HepG2 (cell line): ENCODE measurements around the gene FXYD6. TPM values are rescaled to one million over a fixed set of nuclear protein-coding genes. Genes with fewer than 3 reads are reported as not detected.

Source experiments
- CBX1 ChIP-seq: IDR thresholded peaks from one replicate; pipeline ENCODE4 v1.6.1; 2016; ENCODE audit warnings: antibody characterized with exemption, low read depth
- CREM ChIP-seq, 2 experiments: sonication (generic) in 1 of 2; formaldehyde crosslinking in 1 of 2; IDR thresholded peaks; 2 replicates each; pipeline versions ENCODE4 v1.4.0 to v1.6.1; 2016 to 2020; ENCODE audit warnings: antibody characterized with exemption in 1 of 2, mild to moderate bottlenecking in 1 of 2, missing genetic modification reagents in 1 of 2
- GABPB1 ChIP-seq: IDR thresholded peaks from 2 replicates; pipeline ENCODE4 v1.6.1; 2016; ENCODE audit warnings: mild to moderate bottlenecking, missing genetic modification reagents, moderate library complexity, missing compliant biosample characterization
- IRX3 ChIP-seq: sonication (generic); formaldehyde crosslinking; IDR thresholded peaks from 2 replicates; pipeline ENCODE4 v1.8.1; 2023; ENCODE audit warnings: mild to moderate bottlenecking, low read depth, missing genetic modification reagents, borderline replicate concordance
- KDM3A ChIP-seq: IDR thresholded peaks from 2 replicates; pipeline ENCODE4 v1.6.1; 2018; ENCODE audit warnings: low read depth, missing compliant biosample characterization
- MXI1 ChIP-seq: IDR thresholded peaks from 3 replicates; pipeline ENCODE4 v1.6.1; 2012; ENCODE audit warnings: low read depth, low read length, inconsistent platforms, borderline replicate concordance
- NR2F6 ChIP-seq, 2 experiments: IDR thresholded peaks; 2 replicates each; pipeline ENCODE4 v1.6.1; 2016; ENCODE audit warnings: antibody characterized with exemption in 1 of 2, mild to moderate bottlenecking in 1 of 2
- RARG ChIP-seq: sonication (generic); formaldehyde crosslinking; IDR thresholded peaks from 2 replicates; pipeline ENCODE4 v1.4.0; 2020; ENCODE audit warnings: low read depth, mild to moderate bottlenecking, missing genetic modification reagents
- SOX13 ChIP-seq, 3 experiments: fragments of 450-650 bp in 1 of 3; sonication (generic) in 1 of 3; formaldehyde crosslinking in 1 of 3; IDR thresholded peaks in 2 of 3; conservative IDR thresholded peaks in 1 of 3; 2 replicates each; pipeline versions ENCODE4 v1.5.0 to v1.6.1; 2016 to 2020; ENCODE audit warnings: antibody characterized with exemption in 1 of 3, mild to moderate bottlenecking in 1 of 3, missing compliant biosample characterization in 1 of 3, missing genetic modification reagents in 1 of 3, moderate library complexity in 1 of 3
- SP140L ChIP-seq: sonication (generic); formaldehyde crosslinking; IDR thresholded peaks from 2 replicates; pipeline ENCODE4 v1.4.0; 2020; ENCODE audit warnings: missing genetic modification reagents, borderline replicate concordance
- STAG1 ChIP-seq: sonication (generic); formaldehyde crosslinking; IDR thresholded peaks from 2 replicates; pipeline ENCODE4 v1.4.0; 2020; ENCODE audit warnings: missing genetic modification reagents
- ZNF3 ChIP-seq: IDR thresholded peaks from 2 replicates; pipeline ENCODE4 v1.7.0; 2017; ENCODE audit warnings: inconsistent platforms
- ZNF563 ChIP-seq: sonication (generic); formaldehyde crosslinking; IDR thresholded peaks from 2 replicates; pipeline ENCODE4 v1.8.0; 2022; ENCODE audit warnings: mild to moderate bottlenecking, moderate library complexity, missing genetic modification reagents
- polyA plus RNA-seq, 8 experiments: library from polyadenylated mRNA; depleted of rRNA in 3 of 8; stranded (reverse) in 7 of 8; unstranded in 1 of 8; fragments of >200 nt; fragmentation: Illumina TruSeq in 4 of 8; extraction: Trizol in 4 of 8; gene quantifications; 2 replicates each; pipeline versions ENCODE4 v1.2.1 to v1.2.3, GENCODE V29; 2011 to 2016; ENCODE audit warnings: low read depth in 4 of 8, missing spikeins in 1 of 8, mixed read lengths in 1 of 8; ENCODE audit not compliant: insufficient read depth in 1 of 8
- total RNA-seq, 5 experiments: library from RNA; depleted of rRNA; stranded (reverse); fragments of >200 nt; fragmentation: Illumina TruSeq; extraction: Trizol; gene quantifications; 2 replicates each; pipeline ENCODE4 v1.2.3, GENCODE V29; 2016; ENCODE audit warnings: low read depth in 1 of 5
- TF ChIP-seq, protein P1 (sequence below): sonication (generic); formaldehyde crosslinking; conservative IDR thresholded peaks from 2 replicates; pipeline ENCODE4 v1.8.1; 2023; ENCODE audit warnings: missing genetic modification reagents
- TF ChIP-seq, protein P2 (sequence below): sonication (generic); formaldehyde crosslinking; IDR thresholded peaks from 2 replicates; pipeline ENCODE4 v1.4.0; 2020; ENCODE audit warnings: missing genetic modification reagents, borderline replicate concordance
- TF ChIP-seq, protein P3 (sequence below): sonication (generic); formaldehyde crosslinking; IDR thresholded peaks from 2 replicates; pipeline ENCODE4 v1.5.0; 2020; ENCODE audit warnings: mild to moderate bottlenecking, missing genetic modification reagents, borderline replicate concordance
- TF ChIP-seq, protein P4 (sequence below): sonication (generic); formaldehyde crosslinking; IDR thresholded peaks from 2 replicates; pipeline ENCODE4 v1.5.1; 2020; ENCODE audit warnings: mild to moderate bottlenecking, moderate library complexity, missing genetic modification reagents

FXYD6 gene
- total and polyA plus RNA-seq, 2 of the 13 experiments (the other 11 are each of a cell fraction or from before 2014, with no cell fraction given) = not detected

DNA sequence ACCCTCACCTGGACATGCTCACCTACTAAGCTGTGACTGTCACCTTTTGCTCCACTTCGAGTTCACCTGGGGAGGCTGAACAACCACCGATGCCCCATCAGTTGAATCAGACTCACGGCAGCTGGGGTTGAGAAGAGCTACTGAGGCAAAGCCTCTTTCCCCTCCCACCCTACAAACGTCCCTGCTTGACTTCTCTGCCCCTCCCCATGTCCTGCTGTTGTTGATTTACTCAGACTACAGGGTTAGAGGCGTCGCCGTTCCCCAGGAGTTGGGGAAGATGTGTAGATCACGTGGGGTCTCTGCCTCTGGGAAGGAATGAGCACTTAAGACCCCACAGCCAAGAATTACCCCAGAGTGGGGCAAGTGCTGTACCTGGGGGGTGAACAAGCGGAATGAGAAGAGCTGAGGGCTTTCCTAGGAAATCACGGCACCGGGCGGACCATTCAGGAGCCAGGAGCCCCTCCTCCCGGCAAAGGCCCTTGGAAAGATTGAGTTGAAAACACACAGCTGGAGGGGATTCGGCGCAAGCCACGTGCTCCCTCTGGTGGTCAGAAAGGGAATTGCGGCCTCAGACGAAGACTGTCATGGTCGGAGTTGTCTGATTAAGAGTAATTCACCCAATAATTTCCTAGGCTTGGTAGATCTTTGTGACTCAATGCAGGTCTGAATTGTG, 59.0 kb downstream of the FXYD6 start (continued):
- TF ChIP-seq, protein P1, sequence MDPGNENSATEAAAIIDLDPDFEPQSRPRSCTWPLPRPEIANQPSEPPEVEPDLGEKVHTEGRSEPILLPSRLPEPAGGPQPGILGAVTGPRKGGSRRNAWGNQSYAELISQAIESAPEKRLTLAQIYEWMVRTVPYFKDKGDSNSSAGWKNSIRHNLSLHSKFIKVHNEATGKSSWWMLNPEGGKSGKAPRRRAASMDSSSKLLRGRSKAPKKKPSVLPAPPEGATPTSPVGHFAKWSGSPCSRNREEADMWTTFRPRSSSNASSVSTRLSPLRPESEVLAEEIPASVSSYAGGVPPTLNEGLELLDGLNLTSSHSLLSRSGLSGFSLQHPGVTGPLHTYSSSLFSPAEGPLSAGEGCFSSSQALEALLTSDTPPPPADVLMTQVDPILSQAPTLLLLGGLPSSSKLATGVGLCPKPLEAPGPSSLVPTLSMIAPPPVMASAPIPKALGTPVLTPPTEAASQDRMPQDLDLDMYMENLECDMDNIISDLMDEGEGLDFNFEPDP = no peak
- TF ChIP-seq ZNF563 (CRISPR knock-in tag) = no peak
- TF ChIP-seq SOX13 (IDR thresholded peaks at IDR 0.05) = no peak
- TF ChIP-seq SOX13 (CRISPR knock-in tag; conservative IDR thresholded peaks at IDR 0.05 in 1 of 2, IDR thresholded peaks at IDR 0.05 in 1 of 2) = no peak
- no peak for TF ChIP-seq CREM (IDR thresholded peaks at IDR 0.05)
- no peak for TF ChIP-seq CREM (CRISPR knock-in tag; IDR thresholded peaks at IDR 0.05)
- TF ChIP-seq RARG (CRISPR knock-in tag) = no peak
- TF ChIP-seq, protein P2, sequence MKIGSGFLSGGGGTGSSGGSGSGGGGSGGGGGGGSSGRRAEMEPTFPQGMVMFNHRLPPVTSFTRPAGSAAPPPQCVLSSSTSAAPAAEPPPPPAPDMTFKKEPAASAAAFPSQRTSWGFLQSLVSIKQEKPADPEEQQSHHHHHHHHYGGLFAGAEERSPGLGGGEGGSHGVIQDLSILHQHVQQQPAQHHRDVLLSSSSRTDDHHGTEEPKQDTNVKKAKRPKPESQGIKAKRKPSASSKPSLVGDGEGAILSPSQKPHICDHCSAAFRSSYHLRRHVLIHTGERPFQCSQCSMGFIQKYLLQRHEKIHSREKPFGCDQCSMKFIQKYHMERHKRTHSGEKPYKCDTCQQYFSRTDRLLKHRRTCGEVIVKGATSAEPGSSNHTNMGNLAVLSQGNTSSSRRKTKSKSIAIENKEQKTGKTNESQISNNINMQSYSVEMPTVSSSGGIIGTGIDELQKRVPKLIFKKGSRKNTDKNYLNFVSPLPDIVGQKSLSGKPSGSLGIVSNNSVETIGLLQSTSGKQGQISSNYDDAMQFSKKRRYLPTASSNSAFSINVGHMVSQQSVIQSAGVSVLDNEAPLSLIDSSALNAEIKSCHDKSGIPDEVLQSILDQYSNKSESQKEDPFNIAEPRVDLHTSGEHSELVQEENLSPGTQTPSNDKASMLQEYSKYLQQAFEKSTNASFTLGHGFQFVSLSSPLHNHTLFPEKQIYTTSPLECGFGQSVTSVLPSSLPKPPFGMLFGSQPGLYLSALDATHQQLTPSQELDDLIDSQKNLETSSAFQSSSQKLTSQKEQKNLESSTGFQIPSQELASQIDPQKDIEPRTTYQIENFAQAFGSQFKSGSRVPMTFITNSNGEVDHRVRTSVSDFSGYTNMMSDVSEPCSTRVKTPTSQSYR (CRISPR knock-in tag) = no peak
- no peak for TF ChIP-seq CBX1
- peak; percentile 77 for TF ChIP-seq STAG1 (CRISPR knock-in tag)
- TF ChIP-seq ZNF3 (CRISPR knock-in tag) = no peak
- no peak for TF ChIP-seq MXI1
- TF ChIP-seq NR2F6 (IDR thresholded peaks at IDR 0.05) = no peak
- 0 out of 2 replicates have a peak, but pooled peaks have one; percentile 16 for TF ChIP-seq NR2F6 (CRISPR knock-in tag; IDR thresholded peaks at IDR 0.05)
- TF ChIP-seq, protein P3, sequence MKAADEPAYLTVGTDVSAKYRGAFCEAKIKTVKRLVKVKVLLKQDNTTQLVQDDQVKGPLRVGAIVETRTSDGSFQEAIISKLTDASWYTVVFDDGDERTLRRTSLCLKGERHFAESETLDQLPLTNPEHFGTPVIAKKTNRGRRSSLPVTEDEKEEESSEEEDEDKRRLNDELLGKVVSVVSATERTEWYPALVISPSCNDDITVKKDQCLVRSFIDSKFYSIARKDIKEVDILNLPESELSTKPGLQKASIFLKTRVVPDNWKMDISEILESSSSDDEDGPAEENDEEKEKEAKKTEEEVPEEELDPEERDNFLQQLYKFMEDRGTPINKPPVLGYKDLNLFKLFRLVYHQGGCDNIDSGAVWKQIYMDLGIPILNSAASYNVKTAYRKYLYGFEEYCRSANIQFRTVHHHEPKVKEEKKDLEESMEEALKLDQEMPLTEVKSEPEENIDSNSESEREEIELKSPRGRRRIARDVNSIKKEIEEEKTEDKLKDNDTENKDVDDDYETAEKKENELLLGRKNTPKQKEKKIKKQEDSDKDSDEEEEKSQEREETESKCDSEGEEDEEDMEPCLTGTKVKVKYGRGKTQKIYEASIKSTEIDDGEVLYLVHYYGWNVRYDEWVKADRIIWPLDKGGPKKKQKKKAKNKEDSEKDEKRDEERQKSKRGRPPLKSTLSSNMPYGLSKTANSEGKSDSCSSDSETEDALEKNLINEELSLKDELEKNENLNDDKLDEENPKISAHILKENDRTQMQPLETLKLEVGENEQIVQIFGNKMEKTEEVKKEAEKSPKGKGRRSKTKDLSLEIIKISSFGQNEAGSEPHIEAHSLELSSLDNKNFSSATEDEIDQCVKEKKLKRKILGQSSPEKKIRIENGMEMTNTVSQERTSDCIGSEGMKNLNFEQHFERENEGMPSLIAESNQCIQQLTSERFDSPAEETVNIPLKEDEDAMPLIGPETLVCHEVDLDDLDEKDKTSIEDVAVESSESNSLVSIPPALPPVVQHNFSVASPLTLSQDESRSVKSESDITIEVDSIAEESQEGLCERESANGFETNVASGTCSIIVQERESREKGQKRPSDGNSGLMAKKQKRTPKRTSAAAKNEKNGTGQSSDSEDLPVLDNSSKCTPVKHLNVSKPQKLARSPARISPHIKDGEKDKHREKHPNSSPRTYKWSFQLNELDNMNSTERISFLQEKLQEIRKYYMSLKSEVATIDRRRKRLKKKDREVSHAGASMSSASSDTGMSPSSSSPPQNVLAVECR (CRISPR knock-in tag) = peak; percentile 22; the same call in 1 of the 2 replicates
- TF ChIP-seq, protein P4, sequence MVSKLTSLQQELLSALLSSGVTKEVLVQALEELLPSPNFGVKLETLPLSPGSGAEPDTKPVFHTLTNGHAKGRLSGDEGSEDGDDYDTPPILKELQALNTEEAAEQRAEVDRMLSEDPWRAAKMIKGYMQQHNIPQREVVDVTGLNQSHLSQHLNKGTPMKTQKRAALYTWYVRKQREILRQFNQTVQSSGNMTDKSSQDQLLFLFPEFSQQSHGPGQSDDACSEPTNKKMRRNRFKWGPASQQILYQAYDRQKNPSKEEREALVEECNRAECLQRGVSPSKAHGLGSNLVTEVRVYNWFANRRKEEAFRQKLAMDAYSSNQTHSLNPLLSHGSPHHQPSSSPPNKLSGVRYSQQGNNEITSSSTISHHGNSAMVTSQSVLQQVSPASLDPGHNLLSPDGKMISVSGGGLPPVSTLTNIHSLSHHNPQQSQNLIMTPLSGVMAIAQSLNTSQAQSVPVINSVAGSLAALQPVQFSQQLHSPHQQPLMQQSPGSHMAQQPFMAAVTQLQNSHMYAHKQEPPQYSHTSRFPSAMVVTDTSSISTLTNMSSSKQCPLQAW (CRISPR knock-in tag) = peak; percentile 28; the same call in 1 of the 2 replicates
- no peak for TF ChIP-seq IRX3 (CRISPR knock-in tag)
- TF ChIP-seq SP140L (CRISPR knock-in tag) = no peak
- no peak for TF ChIP-seq GABPB1 (CRISPR knock-in tag)
- TF ChIP-seq KDM3A (CRISPR knock-in tag) = no peak
